ENCODE results near the gene DRICH1. TPM values are rescaled to one million over a fixed set of nuclear protein-coding genes. Genes with fewer than 3 reads are reported as not detected.
"Not testable (repeated sequence)": the region's sequence is repeated elsewhere in the genome, so short reads cannot be mapped to it uniquely, and the experiment has no call there.

Gene DRICH1
- total RNA-seq, 1 donor from 2014 or later, result not detected

DNA sequence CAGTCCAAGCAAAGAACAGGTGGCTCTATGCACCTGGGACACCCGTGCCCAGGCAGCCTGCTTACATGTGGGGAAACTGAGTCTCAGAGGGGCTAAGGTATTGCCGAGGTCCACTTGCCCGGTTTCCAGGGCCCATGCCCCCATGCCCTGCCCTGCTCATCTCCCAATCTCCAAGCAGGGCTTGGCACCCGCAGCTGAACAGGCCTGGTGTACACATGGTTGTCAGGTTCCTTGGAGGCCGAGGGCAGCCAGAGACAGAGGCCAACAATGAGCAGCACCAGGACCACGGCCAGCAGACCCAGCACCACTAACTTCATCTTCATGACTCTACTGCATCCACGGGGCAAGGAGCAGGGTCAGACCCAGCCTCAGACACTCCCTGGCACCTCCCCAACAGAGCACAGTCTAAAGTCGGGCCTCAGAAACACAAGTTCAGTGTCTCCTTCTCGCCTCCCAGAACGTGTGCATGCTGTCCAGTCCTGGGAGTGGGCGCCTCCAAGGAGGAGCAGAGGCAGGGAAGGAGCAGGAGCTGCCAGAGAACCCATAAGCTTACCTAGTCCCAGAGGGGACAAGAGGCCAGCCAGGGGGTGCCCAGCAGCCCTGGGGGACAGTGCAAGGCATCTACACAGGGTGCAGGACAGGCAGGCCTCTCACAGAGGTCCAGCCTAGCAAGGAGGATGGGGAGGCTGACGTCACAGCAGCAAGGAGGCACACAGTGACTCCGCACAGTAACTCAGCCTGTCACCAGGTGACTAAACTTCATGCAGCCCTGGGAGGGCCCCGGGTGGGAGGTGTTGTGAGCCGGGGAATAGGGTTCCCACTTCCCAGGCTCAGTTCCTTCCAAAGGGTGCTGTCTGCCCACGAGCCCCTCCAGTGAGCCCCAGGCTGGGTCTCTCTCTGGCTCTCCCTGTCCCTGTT, 38.5 kb upstream of the DRICH1 start:
- Histone ChIP-seq H3K27me3 (ENCODE audit: low read depth) (no peaks in the 10 kb centered on the region), H3K36me3 (no peaks in the 10 kb centered on the region), H3K4me1 (peaks cover 3% of the 10 kb centered on the region), H3K9me3 (replicated peaks) (peaks cover 5% of the 10 kb centered on the region), H3K4me3 (no peak overlapping the region), H3K27ac (replicated peaks) (no peak overlapping the region)
- TF ChIP-seq, protein P1, sequence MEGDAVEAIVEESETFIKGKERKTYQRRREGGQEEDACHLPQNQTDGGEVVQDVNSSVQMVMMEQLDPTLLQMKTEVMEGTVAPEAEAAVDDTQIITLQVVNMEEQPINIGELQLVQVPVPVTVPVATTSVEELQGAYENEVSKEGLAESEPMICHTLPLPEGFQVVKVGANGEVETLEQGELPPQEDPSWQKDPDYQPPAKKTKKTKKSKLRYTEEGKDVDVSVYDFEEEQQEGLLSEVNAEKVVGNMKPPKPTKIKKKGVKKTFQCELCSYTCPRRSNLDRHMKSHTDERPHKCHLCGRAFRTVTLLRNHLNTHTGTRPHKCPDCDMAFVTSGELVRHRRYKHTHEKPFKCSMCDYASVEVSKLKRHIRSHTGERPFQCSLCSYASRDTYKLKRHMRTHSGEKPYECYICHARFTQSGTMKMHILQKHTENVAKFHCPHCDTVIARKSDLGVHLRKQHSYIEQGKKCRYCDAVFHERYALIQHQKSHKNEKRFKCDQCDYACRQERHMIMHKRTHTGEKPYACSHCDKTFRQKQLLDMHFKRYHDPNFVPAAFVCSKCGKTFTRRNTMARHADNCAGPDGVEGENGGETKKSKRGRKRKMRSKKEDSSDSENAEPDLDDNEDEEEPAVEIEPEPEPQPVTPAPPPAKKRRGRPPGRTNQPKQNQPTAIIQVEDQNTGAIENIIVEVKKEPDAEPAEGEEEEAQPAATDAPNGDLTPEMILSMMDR (IDR thresholded peaks at IDR 0.05; ENCODE audit: borderline replicate concordance), result no peak
- DNase-seq, result no peak
- intact Hi-C loops (cut with micrococcal nuclease), result no loop called here

DNA sequence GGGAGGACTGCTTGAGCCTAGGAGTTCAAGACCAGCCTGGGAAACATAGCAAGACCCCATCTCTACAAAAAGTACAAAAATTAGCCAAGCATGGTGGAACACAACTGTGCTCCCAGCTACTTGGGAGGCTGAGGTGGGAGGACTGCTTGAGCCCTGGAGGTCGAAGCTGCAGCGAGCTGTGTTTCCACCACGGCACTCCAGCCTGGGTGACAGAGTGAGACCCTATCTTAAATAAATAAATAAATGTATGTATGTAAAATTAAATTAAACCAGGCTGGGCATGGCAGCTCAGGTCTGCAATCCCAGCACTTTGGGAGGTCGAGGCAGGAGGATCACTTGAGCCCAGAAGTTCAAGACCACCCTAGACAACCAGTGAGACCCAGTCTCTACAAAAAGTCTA, 28.3 kb upstream of the DRICH1 start:
- H3K27ac ChIP-seq (replicated peaks); DNase-seq; H3K9me3 ChIP-seq (replicated peaks); H3K4me1 ChIP-seq; H3K27me3 ChIP-seq (ENCODE audit: low read depth); intact Hi-C loops (cut with micrococcal nuclease); H3K4me3 ChIP-seq: not testable (repeated sequence)
- H3K36me3 ChIP-seq, result peaks cover 42% of the 10 kb centered on the region

DNA sequence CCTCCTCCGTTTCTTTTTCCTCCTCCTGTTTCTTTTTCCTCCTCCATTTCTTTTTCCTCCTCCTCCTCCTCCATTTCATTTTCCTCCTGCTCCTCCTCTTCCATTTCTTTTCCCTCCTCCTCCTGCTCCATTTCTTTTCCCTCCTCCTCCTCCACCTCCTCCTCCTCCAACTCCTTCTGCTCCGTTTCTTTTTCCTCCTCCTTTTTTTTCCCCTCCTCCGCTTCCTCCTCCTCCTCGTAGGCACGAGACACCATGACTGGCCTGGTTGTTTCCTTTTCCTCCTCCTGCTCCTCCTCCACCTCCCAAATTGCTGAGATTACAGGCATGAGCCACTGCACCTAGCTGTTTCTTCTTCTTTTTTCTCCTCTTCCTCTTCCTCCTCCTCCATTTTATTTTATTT, 25.6 kb upstream of the DRICH1 start:
- peaks cover 35% of the 10 kb centered on the region for H3K36me3 ChIP-seq

DNA sequence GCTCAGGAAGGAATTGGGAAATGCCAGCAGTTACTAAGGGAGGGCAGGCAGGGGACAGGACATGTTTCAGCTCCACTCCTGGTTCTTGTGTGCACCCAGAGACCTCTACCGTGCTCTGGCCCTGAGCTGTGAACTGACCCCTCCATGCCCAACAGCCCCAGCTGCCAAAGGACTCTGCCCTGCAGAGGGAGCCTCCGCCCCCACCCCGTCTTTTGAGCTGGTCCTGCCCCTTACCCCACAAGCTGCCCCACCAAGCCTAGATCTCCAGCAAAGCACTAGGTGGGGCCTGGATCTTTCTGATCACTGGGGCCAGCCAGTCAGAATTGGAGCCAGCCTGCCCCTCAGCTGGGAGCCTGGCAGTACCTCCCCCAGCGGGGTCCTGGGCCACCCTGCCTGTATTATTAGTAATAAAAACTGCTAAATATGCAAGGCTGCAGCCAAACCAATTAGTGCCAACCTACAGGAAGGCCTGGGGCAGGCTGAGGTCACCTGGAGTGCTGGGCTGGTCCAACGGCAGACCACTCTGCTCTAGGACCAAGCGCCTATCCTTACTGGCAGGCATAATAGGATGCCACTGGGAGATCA, 23.9 kb upstream of the DRICH1 start:
- intact Hi-C loops (cut with micrococcal nuclease), result no loop called here
- H3K4me3 ChIP-seq, result no peak overlapping the region
- no peaks in the 10 kb centered on the region for H3K9me3 ChIP-seq (replicated peaks)
- no peaks in the 10 kb centered on the region for H3K4me1 ChIP-seq
- H3K36me3 ChIP-seq, result peaks cover 28% of the 10 kb centered on the region
- DNase-seq, result no peak
- no peaks in the 10 kb centered on the region for H3K27me3 ChIP-seq (ENCODE audit: low read depth)
- H3K27ac ChIP-seq (replicated peaks), result no peak overlapping the region
- TF ChIP-seq, protein P1 (IDR thresholded peaks at IDR 0.05; ENCODE audit: borderline replicate concordance), result no peak

More for the DNA sequence above, 25.6 kb upstream of the DRICH1 start:
- Histone ChIP-seq H3K27ac (replicated peaks) (no peak overlapping the region), H3K4me3 (no peak overlapping the region), H3K4me1 (no peaks in the 10 kb centered on the region), H3K9me3 (replicated peaks) (no peaks in the 10 kb centered on the region), H3K27me3 (ENCODE audit: low read depth) (no peaks in the 10 kb centered on the region)
- intact Hi-C loops (cut with micrococcal nuclease), result no loop called here
- no peak for DNase-seq
- TF ChIP-seq, protein P1 (IDR thresholded peaks at IDR 0.05; ENCODE audit: borderline replicate concordance), result no peak

DNA sequence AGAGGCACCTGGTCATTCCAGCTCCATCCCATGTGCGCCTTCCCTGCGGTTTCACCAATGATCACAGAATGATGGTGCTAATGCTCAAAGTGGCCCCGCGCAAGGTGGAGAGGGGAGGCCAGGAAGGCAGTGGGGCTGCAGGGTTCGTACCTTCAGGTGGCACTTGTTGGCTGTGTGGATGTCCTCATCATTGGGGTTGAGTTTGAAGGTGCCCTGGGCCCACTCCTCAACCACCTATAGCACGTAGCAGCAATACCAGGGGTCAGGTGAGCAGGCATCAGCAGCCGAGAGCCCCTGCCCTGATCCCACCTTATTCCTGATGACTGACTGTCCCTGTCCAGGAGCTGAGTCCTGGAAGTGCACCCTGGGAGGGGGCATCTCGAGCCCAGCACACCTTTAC, 20.6 kb upstream of the DRICH1 start:
- peaks cover 8% of the 10 kb centered on the region for H3K36me3 ChIP-seq
- no peak overlapping the region for H3K27ac ChIP-seq (replicated peaks)
- no peaks in the 10 kb centered on the region for H3K27me3 ChIP-seq (ENCODE audit: low read depth)
- intact Hi-C loops (cut with micrococcal nuclease), result no loop called here
- no peak overlapping the region for H3K4me3 ChIP-seq
- no peak for DNase-seq
- TF ChIP-seq, protein P1 (IDR thresholded peaks at IDR 0.05; ENCODE audit: borderline replicate concordance), result no peak
- H3K4me1 ChIP-seq, result no peaks in the 10 kb centered on the region
- no peaks in the 10 kb centered on the region for H3K9me3 ChIP-seq (replicated peaks)

DNA sequence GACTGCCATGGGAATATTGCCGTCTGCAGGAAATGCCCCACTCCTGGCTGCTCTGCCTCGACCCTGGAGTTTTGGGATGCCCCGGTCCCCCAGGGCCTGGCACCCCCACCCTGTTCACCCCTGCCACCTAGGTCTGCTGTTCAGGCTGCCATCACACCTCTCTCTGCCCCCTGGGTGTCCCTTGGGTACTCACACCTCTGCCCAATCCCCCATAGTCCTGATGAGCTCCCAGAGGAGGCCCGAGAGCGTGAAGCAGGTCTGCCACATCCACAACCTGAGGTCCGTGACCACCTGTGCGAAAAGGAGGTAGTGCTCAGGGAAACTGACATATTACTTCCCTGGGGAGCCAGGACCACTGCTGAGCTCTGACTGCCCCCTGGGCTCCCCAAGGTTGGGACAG, 20.2 kb upstream of the DRICH1 start:
- H3K4me1 ChIP-seq, result no peaks in the 10 kb centered on the region
- intact Hi-C loops (cut with micrococcal nuclease), result no loop called here
- TF ChIP-seq, protein P1 (IDR thresholded peaks at IDR 0.05; ENCODE audit: borderline replicate concordance), result no peak
- no peak overlapping the region for H3K27ac ChIP-seq (replicated peaks)
- H3K36me3 ChIP-seq, result peaks cover 8% of the 10 kb centered on the region
- no peak for DNase-seq
- H3K4me3 ChIP-seq, result no peak overlapping the region
- no peaks in the 10 kb centered on the region for H3K9me3 ChIP-seq (replicated peaks)
- H3K27me3 ChIP-seq (ENCODE audit: low read depth), result no peaks in the 10 kb centered on the region
